Measurements from ENCODE around the gene RTN1.

Gene RTN1

DNA sequence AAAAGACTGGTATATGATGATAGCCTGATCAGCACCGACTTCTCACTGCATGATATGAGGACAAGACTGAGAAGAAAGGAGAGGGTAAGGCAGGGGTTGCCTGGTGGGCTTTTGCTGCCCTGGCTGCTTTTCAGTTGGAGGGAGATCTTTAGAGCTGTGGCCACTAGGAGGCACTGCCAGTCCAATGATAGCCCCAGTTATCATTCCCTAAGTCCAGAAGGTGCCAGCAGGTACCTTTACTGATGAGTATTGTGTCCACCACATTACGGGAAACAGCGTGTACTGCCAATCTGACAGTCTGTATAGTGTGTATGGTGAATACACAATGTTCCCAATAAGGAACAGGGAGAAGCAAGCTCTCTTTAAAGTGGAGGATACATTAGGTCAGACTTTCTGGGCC, 238.2 kb downstream of the RTN1 start:
- H3K4me3 ChIP-seq (ENCODE audit: low read length), result no peak overlapping the region
- DNase-seq (ENCODE audit: low read depth), result no peak
- TF ChIP-seq CTCF (conservative IDR thresholded peaks at IDR 0.05; ENCODE audit: low read depth, low read length), result peak; percentile 60

DNA sequence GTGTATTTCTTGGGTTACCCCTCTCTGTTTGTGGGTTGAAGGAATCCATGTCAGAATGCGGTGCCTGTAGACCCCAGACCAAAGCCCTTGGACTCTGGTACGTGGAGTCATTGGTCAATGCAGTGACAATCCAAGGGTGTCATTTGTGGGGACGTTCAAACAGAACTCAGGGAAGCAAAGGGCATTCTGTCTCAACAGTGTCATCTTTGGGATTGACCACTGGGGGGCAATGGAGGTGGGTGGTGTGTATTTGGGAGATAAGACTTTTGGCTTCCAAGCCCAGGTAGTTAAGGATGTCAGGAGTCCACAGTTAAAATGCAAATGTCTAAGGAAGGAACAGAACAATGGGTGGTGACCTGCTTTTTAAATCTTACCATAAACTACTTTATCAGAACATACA, 239.3 kb downstream of the RTN1 start:
- TF ChIP-seq CTCF (conservative IDR thresholded peaks at IDR 0.05; ENCODE audit: low read depth, low read length), result peak; percentile 48
- H3K4me3 ChIP-seq (ENCODE audit: low read length), result no peak overlapping the region

DNA sequence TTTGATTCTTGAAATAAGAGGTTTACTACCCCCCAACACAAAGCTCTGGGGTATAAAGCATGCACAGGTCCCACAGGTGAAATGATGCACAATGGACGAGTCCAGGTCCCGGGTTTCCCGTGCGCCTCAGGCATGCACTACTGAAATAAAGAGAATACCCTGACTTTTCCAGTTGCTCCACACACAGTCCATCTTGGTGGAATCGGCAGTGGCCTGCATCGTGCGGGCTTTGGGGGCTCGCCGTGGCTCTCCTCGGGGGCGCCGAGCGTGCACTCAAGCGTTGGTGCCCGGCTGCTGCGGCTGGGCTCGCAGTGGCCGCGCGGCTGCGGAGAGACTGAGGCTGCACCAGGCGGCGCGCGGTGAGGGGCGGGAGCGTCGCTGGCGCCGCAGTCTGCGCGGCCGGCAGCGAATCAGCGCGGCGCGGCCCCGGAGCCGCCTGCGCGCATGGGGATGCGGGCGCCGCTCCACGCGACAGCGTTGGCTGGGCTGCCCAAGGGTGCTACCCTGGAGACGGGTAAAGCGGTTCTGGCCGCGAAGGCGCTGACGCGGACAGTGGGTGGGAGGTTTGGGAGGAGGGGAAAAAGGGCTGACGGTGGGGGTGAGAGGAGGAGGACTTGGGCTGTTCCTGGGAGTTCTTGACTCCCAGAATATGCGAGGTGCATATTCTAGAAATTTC, 240.2 kb downstream of the RTN1 start:
- no peak for TF ChIP-seq CTCF (conservative IDR thresholded peaks at IDR 0.05; ENCODE audit: low read depth, low read length)
- DNase-seq (ENCODE audit: low read depth), result no peak
- H3K4me3 ChIP-seq (ENCODE audit: low read length), result peak overlapping the region; percentile 47

More for the DNA sequence above, 239.3 kb downstream of the RTN1 start:
- DNase-seq (ENCODE audit: low read depth), result no peak

DNA sequence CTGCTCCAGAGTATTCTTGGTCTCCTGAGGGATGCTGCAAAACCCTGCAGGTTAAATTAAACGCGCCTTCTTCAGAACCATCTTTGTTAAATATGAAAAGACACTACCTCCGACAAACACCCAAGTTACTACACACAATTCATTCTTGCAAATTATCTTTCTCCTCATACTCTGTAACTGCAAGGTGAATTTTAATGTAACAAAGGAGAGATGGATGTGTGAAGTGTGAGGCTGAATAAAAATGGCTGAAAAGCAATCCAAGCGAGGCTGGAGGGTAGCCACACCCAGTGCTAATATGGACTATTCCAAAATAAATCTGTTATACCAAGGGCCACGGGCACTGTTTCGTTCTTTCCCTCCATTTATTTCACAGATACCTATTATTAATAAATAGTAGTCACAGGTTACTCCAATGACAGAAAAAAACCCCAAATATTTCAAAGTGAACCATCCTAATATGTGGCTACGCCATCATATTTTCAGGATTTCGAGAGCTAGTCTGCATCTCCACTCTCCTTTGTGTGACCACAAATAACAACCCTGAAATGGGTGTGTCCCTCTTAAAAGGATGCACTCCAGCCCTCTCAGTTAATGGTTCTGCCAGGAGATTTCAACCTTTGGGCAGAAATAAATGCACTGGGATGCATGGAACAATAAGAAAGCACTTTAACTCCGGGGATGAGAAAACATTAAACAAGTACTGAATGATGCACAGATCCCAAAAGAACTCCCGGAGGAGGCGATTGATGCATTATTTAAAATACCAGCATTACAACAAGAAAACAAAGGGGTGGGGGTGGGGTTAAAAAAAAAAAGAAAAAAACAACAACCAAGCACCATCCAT, 240.9 kb downstream of the RTN1 start:
- peak overlapping the region; percentile 47 for H3K4me3 ChIP-seq (ENCODE audit: low read length)
- DNase-seq (ENCODE audit: low read depth), result no peak
- no peak for TF ChIP-seq CTCF (conservative IDR thresholded peaks at IDR 0.05; ENCODE audit: low read depth, low read length)

GRCh38 chr14:59627011-59627520, 243.5 kb downstream of the RTN1 start:
- no peak for TF ChIP-seq CTCF (conservative IDR thresholded peaks at IDR 0.05; ENCODE audit: low read depth, low read length)
- no peak for DNase-seq (ENCODE audit: low read depth)
- no peak overlapping the region for H3K4me3 ChIP-seq (ENCODE audit: low read length)

DNA sequence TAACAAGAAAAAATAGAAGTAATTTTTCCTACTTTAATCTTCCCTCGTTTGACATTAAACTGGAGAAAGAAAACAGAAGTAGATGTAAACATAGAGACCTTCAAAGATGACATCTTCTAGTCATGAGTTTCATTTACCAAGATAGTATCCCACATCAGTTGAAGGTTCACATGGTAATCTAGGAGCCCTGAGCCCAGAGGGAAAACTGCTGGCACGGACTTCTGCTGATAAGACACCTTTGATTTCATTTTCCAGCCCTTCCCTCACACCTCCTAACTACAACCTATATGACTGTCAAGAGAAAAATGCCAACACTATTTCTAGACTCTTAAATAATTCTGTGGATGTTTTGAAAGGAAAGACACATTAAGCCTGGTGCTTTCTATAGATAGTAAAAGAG, 247.9 kb downstream of the RTN1 start:
- no peak overlapping the region for H3K4me3 ChIP-seq (ENCODE audit: low read length)
- TF ChIP-seq CTCF (conservative IDR thresholded peaks at IDR 0.05; ENCODE audit: low read depth, low read length), result no peak
- no peak for DNase-seq (ENCODE audit: low read depth)
